AG08396 (cell line): ENCODE measurements around the gene RAB40C.

ENCODE experiments used
- DNase-seq: peaks from one replicate; pipeline ENCODE4 v3.0.0; 2012; ENCODE audit warnings: low spot score, mixed read lengths

RAB40C gene

GRCh38 chr16:559411-560203 lies 30.3 kb upstream of the RAB40C start:
- no peak for DNase-seq

- DNase-seq = no peak
Observed at GRCh38 chr16:560204-560700, 29.6 kb upstream of the RAB40C start, which contains the start of gene PRR35. Gene PRR35, plus strand, starts transcription at chr16:560394. Its CDS starts 2,901 bp downstream, at chr16:563295.

DNA sequence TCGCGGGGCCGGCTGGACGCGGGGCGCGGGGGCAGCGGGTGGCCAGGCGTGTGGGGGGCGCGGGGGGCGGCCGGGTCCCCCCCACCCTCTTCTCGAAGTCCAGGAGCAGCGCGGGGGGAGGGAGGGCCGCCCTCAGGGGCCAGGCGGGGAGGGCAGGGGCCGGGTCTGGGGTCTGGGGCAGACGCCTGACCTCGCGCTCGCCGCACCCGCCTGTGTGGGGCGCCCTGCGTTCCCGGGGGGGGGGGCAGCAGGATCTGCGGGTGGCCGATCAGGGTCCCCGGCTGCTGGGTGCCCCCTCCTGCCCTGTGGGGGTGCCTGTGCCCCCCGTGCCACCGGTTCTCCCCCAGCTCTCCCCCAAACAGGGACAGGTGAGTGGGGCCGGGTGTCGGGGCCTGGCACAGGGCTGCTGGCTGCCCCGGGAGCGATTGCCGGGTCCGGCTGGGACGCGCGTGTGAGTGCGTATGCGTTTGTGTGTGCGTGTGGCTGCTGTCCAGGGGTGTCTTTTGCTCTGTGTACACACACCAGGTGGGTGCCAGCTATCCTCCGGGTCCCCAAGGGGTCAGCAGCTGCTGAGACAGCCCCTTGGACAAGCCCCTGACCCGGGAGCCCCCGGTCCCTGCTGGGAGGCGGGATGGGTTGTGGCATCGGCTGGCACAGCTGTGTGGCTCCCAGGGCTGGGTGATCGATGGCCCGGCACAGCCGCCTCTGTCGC lies 29.0 kb upstream of the RAB40C start:
- DNase-seq = no peak

- no peak for DNase-seq
Observed at GRCh38 chr16:561413-561794, 28.5 kb upstream of the RAB40C start.

GRCh38 chr16:561957-562938 lies 27.6 kb upstream of the RAB40C start:
- DNase-seq = no peak

DNA sequence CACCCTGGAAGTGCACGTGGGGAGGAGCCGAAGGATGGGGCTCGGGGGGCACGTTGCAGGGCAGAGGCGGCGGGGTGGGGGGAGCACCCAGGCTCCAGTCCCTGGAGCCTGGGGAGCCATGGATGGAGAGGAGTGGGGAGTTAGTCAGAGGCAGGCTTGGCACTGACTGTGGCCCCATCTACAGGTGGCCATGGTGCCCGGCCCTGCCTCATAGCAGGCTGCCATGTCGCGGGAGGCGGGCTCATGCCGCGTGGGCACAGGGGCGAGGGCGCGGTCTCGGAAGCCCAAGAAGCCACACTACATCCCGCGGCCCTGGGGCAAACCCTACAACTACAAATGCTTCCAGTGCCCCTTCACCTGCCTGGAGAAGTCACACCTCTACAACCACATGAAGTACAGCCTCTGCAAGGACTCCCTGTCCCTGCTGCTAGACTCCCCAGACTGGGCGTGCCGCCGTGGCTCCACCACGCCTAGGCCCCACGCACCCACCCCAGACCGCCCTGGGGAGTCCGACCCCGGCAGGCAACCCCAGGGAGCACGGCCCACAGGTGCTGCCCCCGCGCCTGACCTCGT lies 26.7 kb upstream of the RAB40C start:
- DNase-seq = no peak

DNA sequence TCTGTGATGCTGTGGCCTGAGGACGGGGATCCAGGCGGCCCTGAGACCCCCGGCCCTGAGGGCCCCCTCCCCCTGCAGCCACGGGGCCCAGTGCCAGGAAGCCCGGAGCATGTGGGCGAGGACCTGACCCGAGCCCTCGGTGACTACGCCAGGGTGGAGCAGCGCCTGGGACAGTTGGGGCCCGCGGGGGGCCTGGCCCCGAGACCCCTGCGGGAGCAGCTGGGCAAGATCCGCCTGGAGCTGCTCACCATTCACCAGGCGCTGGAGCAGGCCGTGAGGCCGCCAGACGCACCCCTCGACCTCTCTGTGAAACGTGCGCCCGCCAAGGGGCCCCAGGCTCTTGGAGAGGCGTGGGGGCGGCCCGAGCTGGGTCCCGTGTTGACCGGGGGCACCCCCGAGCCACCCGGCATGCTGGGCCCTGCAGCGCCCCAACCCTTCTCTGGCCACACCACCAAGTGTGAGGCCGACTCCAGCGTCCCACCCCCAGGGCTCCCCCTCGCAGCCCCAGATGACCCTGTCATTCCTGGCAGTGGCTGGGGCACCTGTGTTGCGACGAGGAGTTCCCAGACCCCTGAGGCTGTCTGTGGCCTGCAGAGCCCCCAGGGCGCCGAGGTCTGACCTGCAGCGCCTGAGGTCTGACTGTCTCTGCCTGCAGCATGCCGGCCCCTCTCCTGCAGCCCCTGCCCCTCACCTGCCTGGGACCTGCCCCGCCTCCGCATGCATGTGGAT lies 25.0 kb upstream of the RAB40C start:
- DNase-seq = no peak

- DNase-seq = no peak
Observed at GRCh38 chr16:565419-566330, 24.2 kb upstream of the RAB40C start.

DNA sequence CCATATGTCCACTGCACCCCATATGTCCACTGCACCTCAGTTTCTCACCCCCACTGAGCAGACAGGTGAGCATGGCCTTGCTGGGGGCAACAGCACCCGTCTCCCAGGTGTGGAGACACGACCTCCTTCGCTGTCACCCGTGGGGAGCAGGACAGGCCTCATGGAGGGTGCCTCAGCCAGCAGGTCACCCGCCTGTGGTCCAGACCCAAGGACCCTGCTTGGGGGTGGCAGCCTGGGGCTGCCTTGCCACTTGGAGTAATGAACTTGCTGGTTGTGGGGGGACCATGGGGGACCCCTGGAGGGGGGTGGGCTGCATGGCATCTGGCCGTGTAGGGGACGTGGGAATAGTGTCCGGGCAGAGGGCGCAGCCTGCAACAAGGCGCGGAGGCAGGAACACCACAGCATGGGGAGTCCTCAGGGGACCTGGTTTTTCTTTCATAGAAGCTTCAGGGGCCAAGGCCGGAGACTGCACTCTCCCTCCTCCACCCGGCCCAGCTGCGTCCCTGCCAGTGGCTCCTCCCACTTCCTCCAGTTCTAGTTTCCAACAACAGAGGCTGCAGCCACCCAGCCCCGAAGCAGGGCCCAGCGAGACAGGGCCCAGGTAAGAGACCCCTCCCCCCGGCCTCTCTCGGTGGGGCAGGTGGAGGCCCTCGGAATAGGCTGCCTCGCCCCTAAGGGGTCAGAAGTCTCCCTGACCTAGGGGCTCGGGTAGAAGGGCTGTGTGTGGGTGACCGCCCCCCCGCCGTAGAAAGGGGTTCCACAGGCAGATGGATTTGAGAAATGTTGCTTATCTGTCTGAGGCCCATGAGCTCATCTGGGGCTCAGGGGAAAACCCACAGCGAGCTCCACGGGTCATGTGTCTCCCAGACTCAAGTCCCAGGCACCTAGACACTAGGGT lies 23.1 kb upstream of the RAB40C start, which contains the start of gene NHLRC4:
Gene NHLRC4 (plus strand): TSS at position 531 of the 898 bp plus-strand sequence. CDS start 1,043 bp downstream, outside the sequence.
- peak; percentile 88 for DNase-seq

GRCh38 chr16:567373-568256 lies 22.3 kb upstream of the RAB40C start:
- DNase-seq = no peak

DNA sequence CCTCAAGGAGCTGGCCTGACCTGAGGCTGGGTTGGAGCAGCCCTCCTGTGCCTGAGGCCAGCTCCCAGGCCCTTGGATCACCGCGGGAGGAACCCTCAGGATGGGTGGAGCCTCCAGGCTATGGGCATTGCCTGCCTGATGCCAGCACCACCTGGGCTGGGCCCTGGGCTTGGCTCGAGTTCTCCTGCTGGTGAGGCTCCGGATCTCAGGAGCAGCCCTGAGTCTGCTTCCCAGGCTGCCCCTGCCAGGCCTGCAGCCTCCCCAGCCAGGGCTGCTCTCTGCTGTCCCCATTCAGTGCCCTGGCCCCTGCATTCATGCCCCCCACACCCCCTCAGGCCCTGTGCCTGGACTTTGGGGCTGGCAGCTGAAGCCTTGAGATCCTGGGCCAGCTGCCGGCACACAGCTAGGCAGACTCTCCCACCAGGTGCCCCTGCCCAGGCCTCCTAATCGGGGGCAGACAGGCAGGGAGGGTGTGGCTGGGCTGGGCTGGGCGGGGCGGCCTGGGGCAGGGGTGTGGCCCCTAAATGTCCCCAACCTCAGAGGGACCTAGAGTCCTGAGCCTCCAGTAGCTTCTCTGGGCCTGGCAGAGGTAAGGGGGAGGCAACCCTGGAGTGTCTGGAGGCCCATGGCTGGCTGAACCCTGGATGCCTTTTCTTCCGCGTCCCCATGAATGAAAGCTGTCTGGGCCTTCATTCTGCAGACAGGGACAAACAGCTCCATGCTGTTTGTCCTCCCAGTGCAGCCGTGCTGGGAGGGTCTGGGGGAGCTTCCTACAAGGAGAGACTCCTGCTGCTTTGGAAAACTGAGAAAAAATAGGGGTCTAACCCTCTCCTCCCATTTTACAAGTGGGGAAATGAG lies 21.2 kb upstream of the RAB40C start:
- no peak for DNase-seq

GRCh38 chr16:569445-570254 lies 20.2 kb upstream of the RAB40C start, which contains the start of gene PIGQ:
Gene PIGQ, plus strand, starts transcription at chr16:569968. Its CDS starts 4,107 bp downstream, at chr16:574075.
- peak; percentile 94 for DNase-seq

GRCh38 chr16:572865-573650 lies 16.8 kb upstream of the RAB40C start:
- no peak for DNase-seq

DNA sequence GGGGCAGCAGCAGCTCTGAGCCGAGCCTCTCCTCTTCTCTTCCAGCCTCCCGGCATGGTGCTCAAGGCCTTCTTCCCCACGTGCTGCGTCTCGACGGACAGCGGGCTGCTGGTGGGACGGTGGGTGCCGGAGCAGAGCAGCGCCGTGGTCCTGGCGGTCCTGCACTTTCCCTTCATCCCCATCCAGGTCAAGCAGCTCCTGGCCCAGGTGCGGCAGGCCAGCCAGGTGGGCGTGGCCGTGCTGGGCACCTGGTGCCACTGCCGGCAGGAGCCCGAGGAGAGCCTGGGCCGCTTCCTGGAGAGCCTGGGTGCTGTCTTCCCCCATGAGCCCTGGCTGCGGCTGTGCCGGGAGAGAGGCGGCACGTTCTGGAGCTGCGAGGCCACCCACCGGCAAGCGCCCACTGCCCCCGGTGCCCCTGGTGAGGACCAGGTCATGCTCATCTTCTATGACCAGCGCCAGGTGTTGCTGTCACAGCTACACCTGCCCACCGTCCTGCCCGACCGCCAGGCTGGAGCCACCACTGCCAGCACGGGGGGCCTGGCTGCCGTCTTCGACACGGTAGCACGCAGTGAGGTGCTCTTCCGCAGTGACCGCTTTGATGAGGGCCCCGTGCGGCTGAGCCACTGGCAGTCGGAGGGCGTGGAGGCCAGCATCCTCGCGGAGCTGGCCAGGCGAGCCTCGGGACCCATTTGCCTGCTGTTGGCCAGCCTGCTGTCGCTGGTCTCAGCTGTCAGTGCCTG lies 15.7 kb upstream of the RAB40C start:
- no peak for DNase-seq
